GM12873 (cell line): ENCODE measurements around the gene FGF12.

ENCODE experiments used
- CTCF ChIP-seq: IDR thresholded peaks from 2 replicates; pipeline ENCODE4 v1.5.1; 2012; ENCODE audit warnings: low read depth, mild to moderate bottlenecking, moderate library complexity, low read length, control low read depth; ENCODE audit not compliant: insufficient read depth; ENCODE audit errors: missing control alignments

FGF12 gene

DNA sequence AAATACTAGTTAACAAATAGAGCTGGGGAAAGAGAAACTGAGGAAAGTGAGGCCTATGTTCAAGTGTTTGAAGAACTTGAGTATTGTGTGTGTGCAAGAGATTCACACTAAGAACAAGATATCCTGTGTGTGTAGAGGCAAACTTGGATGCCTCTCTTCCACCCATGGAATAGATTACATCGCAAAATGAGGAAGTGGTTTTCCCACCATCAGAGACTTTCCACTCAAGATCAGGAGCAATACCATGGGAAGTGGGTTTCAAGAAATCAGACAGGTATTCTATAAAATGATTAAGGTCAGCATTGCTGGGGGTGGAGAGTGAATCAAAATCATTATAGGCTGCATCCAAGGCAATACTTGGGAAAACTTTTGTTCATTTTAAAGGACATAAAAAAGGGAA lies 308.0 kb downstream of the FGF12 start:
- TF ChIP-seq CTCF: no peak

DNA sequence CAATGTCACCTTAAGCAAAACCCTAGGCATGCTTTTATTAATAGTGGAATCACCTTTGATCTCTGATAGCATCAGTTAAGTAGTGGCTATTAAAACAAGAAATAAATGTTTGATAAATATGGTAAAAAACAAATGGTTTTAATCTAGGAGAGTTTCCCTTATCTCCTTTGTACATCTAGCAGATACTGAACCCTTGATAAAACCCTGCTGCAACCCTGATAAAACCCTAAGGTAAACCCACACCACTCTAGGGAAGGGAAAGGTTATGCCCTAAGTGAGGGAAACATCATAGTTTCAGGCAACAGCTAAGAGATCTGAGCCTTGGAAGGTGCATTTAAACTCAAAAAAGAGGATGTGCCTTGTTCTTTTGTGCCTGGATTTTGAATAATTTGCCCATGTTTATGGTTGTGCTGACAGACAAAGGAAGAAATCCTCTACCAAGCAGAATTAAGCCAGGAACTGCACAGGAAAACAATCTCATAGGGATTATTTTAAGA lies 309.7 kb downstream of the FGF12 start:
- no peak for TF ChIP-seq CTCF

DNA sequence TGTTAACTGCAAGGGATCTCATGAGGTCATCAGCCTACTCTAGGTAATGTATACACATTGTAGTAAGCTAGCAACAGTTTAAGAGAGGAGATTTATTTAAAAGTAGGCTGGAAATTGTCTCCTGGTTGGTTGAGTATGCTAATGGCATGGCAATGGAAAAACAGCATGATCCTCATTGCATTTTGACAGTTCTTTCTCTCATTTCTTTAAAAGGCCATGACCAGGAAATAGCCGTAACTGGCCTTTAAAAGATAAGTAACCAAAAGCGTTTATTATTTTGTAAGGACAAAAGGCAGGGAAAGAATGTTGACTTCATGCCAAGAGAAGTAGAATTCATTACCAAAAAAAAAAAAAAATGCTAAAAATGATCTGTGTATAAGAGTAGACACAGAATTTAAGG lies 310.3 kb downstream of the FGF12 start:
- TF ChIP-seq CTCF: no peak

GRCh38 chr3:192413461-192413860 lies 313.9 kb downstream of the FGF12 start:
- TF ChIP-seq CTCF: no peak

DNA sequence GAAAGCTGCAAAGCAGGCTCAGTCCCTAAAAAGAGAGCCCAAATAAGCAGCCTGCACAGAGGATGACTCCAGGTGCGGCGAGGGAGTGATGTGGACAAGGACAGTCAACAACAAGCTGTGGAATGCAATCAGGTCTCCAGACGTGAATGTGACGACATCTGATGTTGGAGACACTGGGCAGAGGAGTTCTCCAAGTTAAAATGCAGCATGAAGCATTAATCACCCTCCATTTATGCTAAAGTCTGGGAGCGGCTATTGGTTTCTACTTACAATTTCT lies 316.7 kb downstream of the FGF12 start:
- no peak for TF ChIP-seq CTCF

- no peak for TF ChIP-seq CTCF
These were observed 317.3 kb downstream of the FGF12 start for GRCh38 chr3:192409838-192410683.

- TF ChIP-seq CTCF: no peak
These were observed 318.0 kb downstream of the FGF12 start for GRCh38 chr3:192409201-192409837.
